Chondrocyte (in vitro differentiated cells): ENCODE results near the gene MFAP1. TPM values are rescaled to one million over a fixed set of nuclear protein-coding genes. Genes with fewer than 3 reads are reported as not detected.
A peak's percentile ranks its signal among the peaks of the same experiment; 100 is the strongest.
"Not testable (repeated sequence)": the region's sequence is repeated elsewhere in the genome, so short reads cannot be mapped to it uniquely, and the experiment has no call there.

ENCODE experiments used
- DNase-seq: peaks from one replicate; pipeline ENCODE4 v3.0.0; 2021; ENCODE audit warnings: mixed read lengths, low spot score
- H3K27ac Mint-ChIP-seq: one replicate; pipeline ENCODE4 v1.8.0; 2021; ENCODE audit warnings: mild to moderate bottlenecking, moderate library complexity, mixed read lengths; ENCODE audit not compliant: unreplicated experiment
- H3K27me3 Mint-ChIP-seq: 2 replicates; pipeline ENCODE4 v1.8.0; 2021; ENCODE audit warnings: low read depth, mixed read lengths
- H3K36me3 Mint-ChIP-seq: 2 replicates; pipeline ENCODE4 v1.8.0; 2021; ENCODE audit warnings: low read depth, mixed read lengths
- H3K4me1 Mint-ChIP-seq: 2 replicates; pipeline ENCODE4 v1.8.0; 2021; ENCODE audit warnings: low read depth, mild to moderate bottlenecking, mixed read lengths
- H3K4me3 Mint-ChIP-seq: one replicate; pipeline ENCODE4 v1.8.0; 2021; ENCODE audit warnings: mild to moderate bottlenecking, moderate library complexity, mixed read lengths; ENCODE audit not compliant: unreplicated experiment
- H3K9me3 Mint-ChIP-seq: 2 replicates; pipeline ENCODE4 v1.8.0; 2021; ENCODE audit warnings: low read depth, mixed read lengths
- total RNA-seq: library from RNA; stranded (reverse); gene quantifications from 3 replicates; pipeline ENCODE4 v1.2.1, GENCODE V29; 2021
- TF ChIP-seq, protein P1 (sequence below): fragments of 200-600 bp; sonication (generic); IDR thresholded peaks from 2 replicates; pipeline ENCODE4 v1.5.0; 2021; ENCODE audit warnings: antibody characterized with exemption, mild to moderate bottlenecking, moderate library complexity

MFAP1 gene
- total RNA-seq, 1 donor from 2014 or later: 26.2 TPM

DNA sequence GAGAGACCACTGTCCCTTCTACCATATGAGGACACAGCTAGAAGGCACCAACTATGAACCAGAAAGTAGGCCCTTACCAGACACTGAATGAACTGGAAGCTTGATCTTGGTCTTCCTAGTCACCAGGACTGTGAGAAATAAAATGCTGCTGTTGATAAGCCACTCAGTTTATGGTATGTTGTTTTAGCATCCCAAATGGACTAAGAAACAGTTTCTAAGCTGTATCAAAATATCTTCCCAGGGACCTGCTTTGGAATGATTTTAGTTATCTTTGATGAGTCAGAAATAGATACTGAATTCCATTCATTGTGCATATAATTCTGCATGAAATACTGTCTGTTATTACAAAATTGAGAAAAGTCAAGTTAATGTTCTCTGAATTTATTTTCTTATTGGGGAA is 20.9 kb upstream of the MFAP1 start:
- Mint-ChIP-seq H3K27me3 (no peaks in the 10 kb centered on the region), H3K4me1 (peaks cover 7% of the 10 kb centered on the region), H3K36me3 (no peaks in the 10 kb centered on the region), H3K27ac (no peak overlapping the region), H3K9me3 (no peaks in the 10 kb centered on the region), H3K4me3 (no peak overlapping the region)
- no peak for DNase-seq
- TF ChIP-seq, protein P1, sequence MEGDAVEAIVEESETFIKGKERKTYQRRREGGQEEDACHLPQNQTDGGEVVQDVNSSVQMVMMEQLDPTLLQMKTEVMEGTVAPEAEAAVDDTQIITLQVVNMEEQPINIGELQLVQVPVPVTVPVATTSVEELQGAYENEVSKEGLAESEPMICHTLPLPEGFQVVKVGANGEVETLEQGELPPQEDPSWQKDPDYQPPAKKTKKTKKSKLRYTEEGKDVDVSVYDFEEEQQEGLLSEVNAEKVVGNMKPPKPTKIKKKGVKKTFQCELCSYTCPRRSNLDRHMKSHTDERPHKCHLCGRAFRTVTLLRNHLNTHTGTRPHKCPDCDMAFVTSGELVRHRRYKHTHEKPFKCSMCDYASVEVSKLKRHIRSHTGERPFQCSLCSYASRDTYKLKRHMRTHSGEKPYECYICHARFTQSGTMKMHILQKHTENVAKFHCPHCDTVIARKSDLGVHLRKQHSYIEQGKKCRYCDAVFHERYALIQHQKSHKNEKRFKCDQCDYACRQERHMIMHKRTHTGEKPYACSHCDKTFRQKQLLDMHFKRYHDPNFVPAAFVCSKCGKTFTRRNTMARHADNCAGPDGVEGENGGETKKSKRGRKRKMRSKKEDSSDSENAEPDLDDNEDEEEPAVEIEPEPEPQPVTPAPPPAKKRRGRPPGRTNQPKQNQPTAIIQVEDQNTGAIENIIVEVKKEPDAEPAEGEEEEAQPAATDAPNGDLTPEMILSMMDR: no peak

DNA sequence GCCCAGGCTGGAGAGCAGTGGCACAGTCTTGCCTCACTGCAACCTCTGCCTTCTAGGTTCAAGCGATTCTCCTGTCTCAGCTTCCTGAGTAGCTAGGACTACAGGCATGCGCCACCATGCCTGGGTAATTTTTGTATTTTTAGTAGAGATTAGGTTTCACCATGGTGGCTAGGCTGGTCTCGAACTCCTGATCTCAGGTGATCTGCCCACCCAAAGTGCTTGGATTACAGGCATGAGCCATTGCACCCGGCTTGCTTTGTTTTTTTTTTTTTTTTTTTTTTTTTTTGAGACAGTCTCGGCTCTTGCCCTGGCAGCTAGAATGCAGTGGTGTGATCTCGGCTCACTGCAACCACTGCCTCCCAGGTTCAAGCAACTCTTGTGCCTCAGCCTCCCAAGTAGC is 8.0 kb upstream of the MFAP1 start:
- peaks cover 12% of the 10 kb centered on the region for H3K4me1 Mint-ChIP-seq
- not testable (repeated sequence) for H3K4me3 Mint-ChIP-seq

DNA sequence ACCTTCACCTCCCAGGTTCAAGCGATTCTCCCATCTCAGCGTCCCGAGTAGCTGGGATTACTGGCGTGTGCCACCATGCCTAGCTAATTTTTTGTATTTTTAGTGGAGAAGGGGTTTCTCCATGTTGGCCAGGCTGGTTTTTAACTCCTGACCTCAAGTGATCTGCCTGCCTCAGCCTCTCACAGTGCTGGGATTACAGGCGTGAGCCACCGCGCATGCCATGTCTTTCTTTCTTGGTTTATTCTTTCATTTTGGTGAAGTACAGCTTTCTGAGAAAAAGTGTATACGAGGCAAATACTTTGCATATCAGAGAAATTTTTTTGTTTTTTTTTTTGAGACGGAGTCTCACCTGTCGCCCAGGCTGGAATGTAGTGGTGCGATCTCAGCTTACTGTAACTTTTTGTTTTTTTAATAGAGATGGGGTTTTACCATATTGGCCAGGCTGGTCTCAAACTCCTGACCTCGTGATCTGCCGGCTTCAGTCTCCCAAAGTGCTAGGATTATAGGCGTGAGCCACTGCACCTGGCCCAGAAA is 7.1 kb upstream of the MFAP1 start:
- H3K36me3 Mint-ChIP-seq: not testable (repeated sequence)
- peaks cover 20% of the 10 kb centered on the region for H3K4me1 Mint-ChIP-seq

More for the DNA sequence above, 8.0 kb upstream of the MFAP1 start:
- DNase-seq, H3K27ac Mint-ChIP-seq, H3K9me3 Mint-ChIP-seq, H3K27me3 Mint-ChIP-seq, H3K36me3 Mint-ChIP-seq: not testable (repeated sequence)

DNA sequence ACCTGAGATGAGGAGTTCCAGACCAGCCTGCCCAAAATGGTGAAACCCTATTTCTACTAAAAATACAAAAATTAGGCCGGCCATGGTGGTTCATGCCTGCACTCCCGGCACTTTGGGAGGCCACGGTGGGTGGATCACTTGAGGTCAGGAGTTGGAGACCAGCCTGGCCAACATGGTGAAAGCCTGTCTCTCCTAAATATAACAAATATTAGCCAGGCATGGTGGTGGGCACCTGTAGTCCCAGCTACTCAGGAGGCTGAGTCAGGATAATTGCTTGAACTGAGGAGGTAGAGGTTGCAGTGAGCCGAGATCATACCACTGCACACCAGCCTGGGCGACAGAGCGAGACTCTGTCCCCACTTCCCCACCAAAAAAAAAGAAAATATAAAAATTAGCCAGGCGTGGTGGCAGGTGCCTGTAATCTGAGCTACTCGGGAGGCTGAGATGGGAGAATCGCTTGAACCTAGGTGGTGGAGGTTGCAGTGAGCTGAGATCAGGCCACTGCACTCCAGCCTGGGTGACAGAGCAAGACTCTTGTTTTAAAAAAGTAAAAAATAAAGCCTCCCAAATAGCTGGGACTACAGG is 6.3 kb upstream of the MFAP1 start:
- H3K4me1 Mint-ChIP-seq: peaks cover 24% of the 10 kb centered on the region
- DNase-seq, H3K4me3 Mint-ChIP-seq, H3K27ac Mint-ChIP-seq, H3K36me3 Mint-ChIP-seq, H3K9me3 Mint-ChIP-seq, H3K27me3 Mint-ChIP-seq: not testable (repeated sequence)

More for the DNA sequence above, 7.1 kb upstream of the MFAP1 start:
- H3K27ac Mint-ChIP-seq, H3K4me3 Mint-ChIP-seq, H3K9me3 Mint-ChIP-seq, DNase-seq, H3K27me3 Mint-ChIP-seq: not testable (repeated sequence)

DNA sequence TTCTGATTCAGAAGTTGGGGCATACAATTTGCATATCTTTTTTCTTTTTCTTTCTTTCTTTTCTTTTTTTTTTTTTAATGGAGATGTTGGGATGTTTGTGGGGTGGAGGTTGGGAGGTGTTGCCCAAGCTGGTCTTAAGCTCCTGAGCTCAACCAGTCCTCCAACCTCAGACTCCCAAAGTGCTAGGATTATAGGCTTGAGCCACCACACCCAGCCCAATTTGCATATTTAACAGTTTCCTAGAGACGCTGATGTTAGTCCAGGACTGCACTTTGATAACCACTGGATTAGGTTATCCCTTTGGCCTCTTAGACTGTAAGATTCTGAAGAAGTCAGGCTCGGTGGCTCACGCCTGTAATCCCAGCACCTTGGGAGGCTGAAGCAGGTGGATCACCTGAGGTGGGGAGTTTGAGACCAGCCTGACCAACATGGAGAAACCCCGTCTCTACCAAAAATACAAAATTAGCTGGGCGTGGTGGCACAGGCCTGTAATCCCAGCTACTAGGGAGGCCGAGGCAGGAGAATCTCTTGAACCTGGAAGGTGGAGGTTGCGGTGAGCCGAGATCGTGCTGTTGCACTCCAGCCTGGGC is 5.6 kb upstream of the MFAP1 start:
- H3K27ac Mint-ChIP-seq, DNase-seq, H3K4me3 Mint-ChIP-seq, H3K9me3 Mint-ChIP-seq, H3K27me3 Mint-ChIP-seq, H3K36me3 Mint-ChIP-seq: not testable (repeated sequence)
- H3K4me1 Mint-ChIP-seq: peaks cover 24% of the 10 kb centered on the region

DNA sequence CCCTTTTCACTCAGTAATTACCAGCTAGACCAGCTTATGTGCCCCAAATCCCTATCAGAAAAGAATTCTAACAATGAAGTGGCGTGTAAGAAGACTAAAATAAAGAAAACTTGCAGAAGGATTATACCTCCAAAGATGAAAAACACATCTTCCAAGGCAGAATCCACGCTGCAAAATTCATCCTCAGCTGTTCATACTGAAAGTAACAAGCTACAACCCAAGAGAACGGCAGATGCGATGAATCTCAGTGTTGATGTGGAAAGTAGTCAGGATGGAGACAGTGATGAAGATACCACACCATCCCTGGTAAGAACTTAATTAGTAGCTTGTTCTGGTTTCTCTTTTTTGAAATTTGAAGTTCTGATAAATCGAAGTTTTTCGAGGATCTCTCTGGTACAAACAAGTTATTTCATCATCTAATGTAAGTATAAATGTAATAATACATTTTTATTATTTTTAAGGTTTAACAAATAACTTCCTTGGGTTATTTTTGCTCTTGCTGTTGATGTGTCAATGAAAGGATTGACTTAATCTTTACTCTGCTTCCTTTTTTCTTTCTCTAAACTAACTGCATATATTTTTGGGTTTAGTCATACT is 3.7 kb upstream of the MFAP1 start:
- Mint-ChIP-seq H3K4me3 (no peak overlapping the region), H3K27me3 (no peaks in the 10 kb centered on the region), H3K9me3 (no peaks in the 10 kb centered on the region), H3K36me3 (no peaks in the 10 kb centered on the region), H3K27ac (peak overlapping the region; percentile 36), H3K4me1 (peaks cover 38% of the 10 kb centered on the region)
- TF ChIP-seq, protein P1: no peak
- no peak for DNase-seq

DNA sequence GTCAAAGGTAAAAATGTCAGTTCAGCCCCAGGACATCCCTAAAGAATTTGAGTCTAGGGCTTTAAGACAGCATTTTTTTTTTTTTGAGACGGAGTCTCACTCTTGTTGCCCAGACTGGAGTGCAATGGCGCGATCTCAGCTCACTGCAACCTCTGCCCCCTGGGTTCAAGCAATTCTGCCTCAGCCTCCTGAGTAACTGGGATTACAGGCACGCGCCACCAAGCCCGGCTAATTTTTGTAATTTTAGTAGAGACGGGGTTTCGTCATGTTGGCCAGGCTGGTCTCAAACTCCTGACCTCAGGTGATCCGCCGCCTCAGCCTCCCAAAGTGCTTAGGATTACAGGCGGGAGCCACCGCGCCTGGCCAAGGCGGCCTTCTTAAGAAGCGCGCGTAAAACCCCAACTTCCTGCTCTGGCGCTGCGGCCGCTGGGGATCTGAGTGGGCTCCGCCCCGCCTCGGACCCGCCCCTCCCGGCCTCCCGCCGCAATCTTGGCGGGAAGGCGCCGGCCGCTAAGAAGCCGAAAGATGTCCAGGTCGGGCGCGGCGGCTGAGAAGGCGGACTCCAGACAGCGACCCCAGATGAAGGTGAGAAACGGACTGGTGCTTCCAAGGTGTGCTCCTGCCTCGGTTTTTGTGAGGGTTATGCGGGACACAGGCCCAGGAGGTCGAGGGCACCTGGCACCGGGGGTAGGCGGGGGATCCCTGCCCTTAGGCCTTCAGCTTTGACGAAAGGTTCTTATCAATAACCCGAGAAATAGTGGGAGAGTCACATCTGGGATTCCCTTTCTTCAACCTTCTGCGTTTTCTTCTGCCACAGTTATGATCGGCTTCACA is 2.2 kb upstream of the MFAP1 start, which contains the start of gene WDR76:
Gene WDR76 (plus strand): TSS at position 495 of the 834 bp plus-strand sequence. CDS start 31 bp downstream, at position 526.
- H3K36me3 Mint-ChIP-seq: no peaks in the 10 kb centered on the region
- TF ChIP-seq, protein P1: no peak
- peaks cover 40% of the 10 kb centered on the region for H3K4me1 Mint-ChIP-seq
- no peaks in the 10 kb centered on the region for H3K9me3 Mint-ChIP-seq
- H3K4me3 Mint-ChIP-seq: peak within 1 kb of the TSS; percentile 77
- H3K27me3 Mint-ChIP-seq: no peaks in the 10 kb centered on the region
- no peak within 1 kb of the TSS for H3K27ac Mint-ChIP-seq
- no peak for DNase-seq
